Stimulated activated CD8-positive, alpha-beta memory T cell treated with anti-CD3 and anti-CD28 coated beads, Interleukin-7, amount 100 ng/mL, for 1 hour (primary cell): ENCODE data around the gene INSM1.
"Not testable (repeated sequence)": the region's sequence is repeated elsewhere in the genome, so short reads cannot be mapped to it uniquely, and the experiment has no call there.

ENCODE experiments used
- DNase-seq, 2 donors: peaks; one replicate each; pipeline ENCODE4 v3.0.0-alpha.2; 2020; ENCODE audit warnings: low read depth in 2 of 2

INSM1 gene, protein sequence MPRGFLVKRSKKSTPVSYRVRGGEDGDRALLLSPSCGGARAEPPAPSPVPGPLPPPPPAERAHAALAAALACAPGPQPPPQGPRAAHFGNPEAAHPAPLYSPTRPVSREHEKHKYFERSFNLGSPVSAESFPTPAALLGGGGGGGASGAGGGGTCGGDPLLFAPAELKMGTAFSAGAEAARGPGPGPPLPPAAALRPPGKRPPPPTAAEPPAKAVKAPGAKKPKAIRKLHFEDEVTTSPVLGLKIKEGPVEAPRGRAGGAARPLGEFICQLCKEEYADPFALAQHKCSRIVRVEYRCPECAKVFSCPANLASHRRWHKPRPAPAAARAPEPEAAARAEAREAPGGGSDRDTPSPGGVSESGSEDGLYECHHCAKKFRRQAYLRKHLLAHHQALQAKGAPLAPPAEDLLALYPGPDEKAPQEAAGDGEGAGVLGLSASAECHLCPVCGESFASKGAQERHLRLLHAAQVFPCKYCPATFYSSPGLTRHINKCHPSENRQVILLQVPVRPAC

GRCh38 chr20:20367575-20368417 lies at the start of gene INSM1:
Gene INSM1 (plus strand): TSS chr20:20368104. CDS start chr20:20368268, 164 bp downstream.
- DNase-seq, result no peak

DNA sequence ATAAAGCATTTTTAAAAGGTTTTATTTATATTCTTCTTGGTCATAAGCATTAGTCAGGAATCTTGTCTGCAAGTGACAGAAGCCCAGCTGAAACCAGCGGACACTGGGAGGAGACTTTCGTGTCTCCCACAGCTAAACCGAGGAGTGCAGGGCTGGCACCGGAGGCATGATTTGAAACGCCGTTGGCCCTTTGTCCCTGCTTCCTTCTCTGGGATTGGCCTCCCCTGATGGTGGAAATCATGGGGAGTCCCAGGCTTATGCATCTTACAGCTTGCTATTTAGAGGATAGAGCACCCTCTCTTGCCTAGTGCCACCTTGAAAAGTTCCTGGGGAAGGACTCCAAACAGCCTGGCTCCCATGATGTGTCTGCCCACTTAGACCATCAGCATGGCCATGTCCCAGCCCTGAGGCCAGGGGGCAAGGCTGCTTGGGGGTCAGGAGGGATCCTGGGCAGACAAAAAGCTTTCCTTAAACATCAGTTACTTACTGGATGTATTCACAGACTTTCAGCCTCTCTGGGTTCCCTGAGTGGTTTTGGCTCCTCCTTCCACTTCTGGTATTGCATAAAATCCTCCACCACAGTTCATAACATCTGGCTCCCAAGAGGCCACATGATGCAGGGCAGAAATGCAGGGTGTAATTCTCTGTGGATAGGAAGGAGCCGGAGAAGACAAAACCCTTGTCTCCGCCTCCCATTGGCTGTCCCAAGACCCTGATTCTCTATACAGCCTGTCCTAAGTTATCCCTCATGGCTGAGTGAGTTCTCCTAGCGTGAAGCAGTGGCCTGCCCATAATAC lies 49.3 kb upstream of the INSM1 start:
- DNase-seq, result no peak

DNA sequence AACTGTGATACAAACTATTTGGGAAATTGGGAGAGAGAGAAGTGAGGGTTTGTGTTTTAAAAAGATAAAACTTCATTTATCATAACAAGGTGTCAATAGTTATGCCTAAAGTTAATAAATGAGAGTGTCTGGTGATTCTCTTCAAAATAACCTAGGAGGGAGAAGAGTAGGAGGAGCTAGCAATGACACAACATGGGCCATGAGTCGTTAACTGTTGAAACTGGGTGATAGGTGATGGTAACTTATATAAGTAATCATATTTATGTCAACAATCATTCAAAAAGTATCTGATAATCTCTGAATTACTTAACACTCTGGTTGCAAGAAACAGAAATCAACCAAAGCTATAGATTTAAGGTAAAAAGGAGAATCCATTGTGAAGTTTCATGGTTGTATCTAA lies 46.8 kb upstream of the INSM1 start:
- DNase-seq, result no peak

DNA sequence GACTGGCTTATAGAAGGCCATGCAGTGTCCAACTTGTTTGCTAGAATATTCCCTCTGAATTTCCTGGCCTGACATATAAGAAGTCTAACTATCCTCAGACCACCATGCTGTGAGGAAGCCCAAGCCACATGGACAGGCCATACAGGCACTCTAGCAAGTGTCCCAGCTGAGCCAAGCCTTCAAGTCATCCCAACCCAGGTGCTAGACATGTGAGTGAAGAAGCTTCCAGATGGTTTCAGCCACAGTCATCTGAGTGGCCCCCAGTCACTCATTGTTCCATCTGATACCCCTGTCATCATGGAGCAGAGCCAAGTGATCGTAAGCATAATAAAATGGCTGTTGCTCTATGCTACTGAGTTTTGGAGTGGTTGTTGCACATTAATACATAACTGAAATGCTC lies 46.0 kb upstream of the INSM1 start:
- no peak for DNase-seq

DNA sequence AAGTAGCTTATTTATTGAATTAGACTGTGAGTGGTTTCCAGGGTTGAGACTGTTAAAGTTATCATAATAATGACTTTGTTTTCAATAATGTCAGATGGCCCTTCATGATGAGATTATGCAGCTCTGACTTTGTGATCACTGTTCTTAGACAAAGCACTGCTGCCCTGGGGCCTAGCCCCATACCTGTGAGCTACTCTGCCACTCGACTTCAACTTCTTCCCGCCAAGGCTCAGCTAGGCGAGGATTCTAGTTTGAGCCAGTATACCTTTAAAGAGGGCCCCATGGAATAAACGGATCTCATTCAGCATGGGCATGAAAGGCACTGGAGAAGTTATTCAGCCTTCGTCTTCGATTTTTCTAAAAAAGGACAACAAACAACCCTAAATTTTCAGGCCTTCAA lies 45.0 kb upstream of the INSM1 start:
- no peak for DNase-seq

- no peak for DNase-seq
Measured at GRCh38 chr20:20327746-20328145, 40.2 kb upstream of the INSM1 start.

DNA sequence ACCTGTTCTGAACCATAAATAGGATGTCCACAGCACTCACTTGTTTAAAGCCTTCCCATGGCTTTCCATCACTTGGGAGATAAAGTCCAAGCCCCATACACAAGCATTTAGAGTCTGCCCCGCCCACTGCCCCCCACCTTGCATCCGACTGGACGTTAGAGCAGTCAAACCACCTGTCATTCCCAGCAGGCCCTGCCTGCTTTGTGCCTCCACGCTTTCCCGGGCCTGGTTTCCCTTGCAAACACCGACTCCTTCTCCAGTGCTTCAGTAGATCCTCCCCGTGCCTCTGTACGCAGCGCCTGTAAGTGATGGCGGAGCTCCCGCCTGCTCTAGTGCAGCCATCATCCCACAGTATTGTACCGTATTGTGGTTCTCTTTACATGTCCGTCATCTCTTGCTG lies 38.3 kb upstream of the INSM1 start:
- no peak for DNase-seq

GRCh38 chr20:20331156-20331555 lies 36.7 kb upstream of the INSM1 start:
- DNase-seq, result no peak

- DNase-seq, result no peak
Measured at GRCh38 chr20:20331817-20332216, 36.1 kb upstream of the INSM1 start.

DNA sequence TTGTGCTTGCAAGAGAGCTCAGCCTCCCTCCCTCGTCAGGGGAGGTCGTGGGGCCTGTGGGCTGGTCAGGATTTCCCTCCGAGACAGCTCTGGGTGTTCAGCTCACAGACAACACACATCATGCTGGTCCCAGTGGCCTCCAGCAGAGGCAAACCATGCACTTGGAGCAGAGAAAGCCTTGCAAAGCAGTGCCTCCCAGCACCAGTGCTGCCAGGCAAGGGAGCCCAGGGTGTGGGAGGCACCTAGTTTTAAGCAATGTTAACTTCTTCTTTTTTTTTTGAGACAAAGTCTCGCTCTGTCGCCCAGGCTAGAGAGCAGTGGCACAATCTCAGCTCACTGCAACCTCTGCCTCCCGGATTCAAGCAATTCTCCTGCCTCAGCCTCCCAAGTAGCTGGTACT lies 34.0 kb upstream of the INSM1 start:
- no peak for DNase-seq

DNA sequence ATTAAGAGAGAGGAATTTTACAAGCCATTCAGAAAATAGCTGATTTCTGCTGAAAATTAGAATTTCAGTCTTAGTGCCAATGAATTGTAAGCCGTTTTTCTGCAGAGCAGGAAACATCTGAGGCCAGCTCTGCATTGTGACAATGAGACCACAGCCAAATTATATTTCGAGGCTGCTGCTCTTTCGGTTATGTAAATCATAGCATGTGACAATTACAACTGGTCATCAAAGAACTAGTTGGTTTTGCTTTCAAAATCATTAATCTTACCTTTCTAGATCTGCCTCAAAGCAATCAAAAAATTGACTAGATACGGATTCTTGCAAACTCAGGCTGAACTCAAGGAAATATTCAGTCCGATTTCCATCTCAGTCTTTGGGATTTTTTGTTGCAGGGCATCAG lies 33.4 kb upstream of the INSM1 start:
- DNase-seq, result no peak

GRCh38 chr20:20338133-20338730 lies 29.7 kb upstream of the INSM1 start:
- no peak for DNase-seq

GRCh38 chr20:20340443-20340842 lies 27.5 kb upstream of the INSM1 start:
- DNase-seq, result no peak

DNA sequence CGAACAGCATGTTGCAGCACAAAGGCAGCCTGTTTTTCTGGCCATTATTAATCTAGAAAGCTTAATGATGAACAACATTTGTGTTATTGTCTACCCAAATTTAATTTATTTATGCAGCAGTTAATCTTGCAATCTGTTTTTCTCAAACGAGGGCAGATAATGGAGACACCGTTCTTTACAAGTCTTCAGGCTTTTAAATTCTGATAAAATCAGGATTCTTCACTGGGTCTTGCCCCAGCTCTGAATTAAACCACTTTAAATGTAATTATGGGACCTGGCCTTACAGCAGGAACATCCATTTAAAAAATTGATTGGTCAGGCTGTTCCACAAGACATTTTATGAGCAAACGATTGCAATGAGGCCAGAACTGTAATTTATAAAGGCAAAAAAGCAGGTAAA lies 26.5 kb upstream of the INSM1 start:
- DNase-seq, result no peak

DNA sequence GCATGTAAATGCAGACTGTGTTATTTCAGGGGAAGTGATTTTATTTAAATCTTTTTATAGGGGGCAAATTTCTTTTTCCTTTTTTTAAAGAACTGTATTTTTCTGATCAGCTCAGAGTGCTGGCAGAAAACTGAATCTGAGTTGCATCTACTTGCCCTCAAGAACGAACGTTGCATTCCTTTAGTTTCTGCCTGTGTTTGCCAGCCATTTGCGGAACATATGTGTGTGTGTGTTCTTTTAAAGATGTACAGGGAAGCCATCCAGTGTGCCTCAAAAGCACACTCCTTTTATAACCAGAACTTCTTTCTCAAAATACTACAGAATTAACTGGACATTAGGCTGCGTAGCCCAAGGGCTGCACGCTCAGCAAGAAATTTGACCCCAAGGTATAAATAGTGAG lies 25.8 kb upstream of the INSM1 start:
- no peak for DNase-seq

- no peak for DNase-seq
Measured at GRCh38 chr20:20343932-20344331, 24.0 kb upstream of the INSM1 start.

- DNase-seq, result no peak
Measured at GRCh38 chr20:20344476-20344875, 23.4 kb upstream of the INSM1 start.

DNA sequence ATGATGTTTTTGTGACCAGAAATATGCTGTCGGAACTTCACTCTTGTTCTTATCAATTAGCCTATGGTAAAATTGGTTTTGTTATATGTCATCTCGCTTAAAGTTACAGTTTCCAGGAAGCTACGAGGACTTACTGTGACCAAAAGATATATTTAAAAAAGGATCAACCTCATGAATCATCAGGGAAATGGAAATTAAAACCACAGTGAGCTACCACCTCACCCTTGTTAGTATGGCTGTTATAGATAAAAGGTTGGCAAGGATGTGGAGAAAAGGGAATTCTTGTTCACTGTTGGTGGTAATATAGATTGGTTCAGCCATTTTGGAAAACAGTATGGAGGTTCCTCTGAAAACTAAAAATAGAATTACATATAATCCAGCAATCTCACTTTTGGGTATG lies 14.3 kb upstream of the INSM1 start:
- no peak for DNase-seq

- not testable (repeated sequence) for DNase-seq
Measured at GRCh38 chr20:20355503-20355902, 12.4 kb upstream of the INSM1 start.

DNA sequence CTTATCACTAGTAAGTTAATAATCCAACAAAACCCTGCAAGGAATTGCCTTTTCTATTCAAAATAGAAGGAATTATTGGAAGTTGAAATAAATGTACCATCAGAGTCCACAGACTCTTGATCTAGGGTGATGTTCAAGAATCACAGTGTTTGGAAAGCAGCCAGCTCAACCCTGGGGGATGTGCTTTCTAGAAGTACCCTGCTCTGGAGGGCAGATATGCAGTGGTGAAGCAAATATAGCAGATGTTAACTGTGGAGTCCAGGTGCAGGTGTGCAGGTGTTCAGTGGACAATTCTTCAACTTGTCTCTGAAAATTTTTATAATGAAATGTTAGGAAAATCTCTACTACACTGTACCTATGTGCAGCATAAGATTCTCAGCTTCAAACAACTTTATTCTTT lies 9.1 kb upstream of the INSM1 start:
- no peak for DNase-seq

GRCh38 chr20:20359628-20360027 lies 8.3 kb upstream of the INSM1 start:
- DNase-seq, result no peak

- no peak for DNase-seq
Measured at GRCh38 chr20:20360464-20360863, 7.4 kb upstream of the INSM1 start.
